Activated naive CD8-positive, alpha-beta T cell treated with anti-CD3 and anti-CD28 coated beads, Interleukin-2, amount 50 U/mL, for 24 hours (primary cell): ENCODE measurements around the gene PAK1IP1.
"Not testable (repeated sequence)": the region's sequence is repeated elsewhere in the genome, so short reads cannot be mapped to it uniquely, and the experiment has no call there.

Experiments used
- ATAC-seq: fragments of 150-1000 bp; cut with Tn5 transposase; one replicate; pipeline ENCODE4 v1.10.0; 2021
- DNase-seq: peaks from one replicate; pipeline ENCODE4 v3.0.0; 2021
- H3K27ac Mint-ChIP-seq: one replicate; pipeline ENCODE4 v1.8.0; 2021; ENCODE audit warnings: mild to moderate bottlenecking, mixed read lengths
- H3K27me3 Mint-ChIP-seq: one replicate; pipeline ENCODE4 v1.8.0; 2021; ENCODE audit warnings: mixed read lengths
- H3K36me3 Mint-ChIP-seq: one replicate; pipeline ENCODE4 v1.8.0; 2021; ENCODE audit warnings: low read depth, mixed read lengths
- H3K4me1 Mint-ChIP-seq: one replicate; pipeline ENCODE4 v1.8.0; 2021; ENCODE audit warnings: mixed read lengths
- H3K4me3 Mint-ChIP-seq: one replicate; pipeline ENCODE4 v1.8.0; 2021; ENCODE audit warnings: mild to moderate bottlenecking, moderate library complexity, mixed read lengths
- H3K9me3 Mint-ChIP-seq: one replicate; pipeline ENCODE4 v1.8.0; 2021; ENCODE audit warnings: mixed read lengths

Gene PAK1IP1

GRCh38 chr6:10743515-10743914 is 48.7 kb downstream of the PAK1IP1 start:
- no peak overlapping the region for H3K4me3 Mint-ChIP-seq
- H3K4me1 Mint-ChIP-seq, result peaks cover 13% of the 10 kb centered on the region
- H3K36me3 Mint-ChIP-seq, result peaks cover 6% of the 10 kb centered on the region
- H3K27ac Mint-ChIP-seq, result no peak overlapping the region
- DNase-seq (no peak), ATAC-seq (no peak)
- H3K9me3 Mint-ChIP-seq, result no peaks in the 10 kb centered on the region
- no peaks in the 10 kb centered on the region for H3K27me3 Mint-ChIP-seq

DNA sequence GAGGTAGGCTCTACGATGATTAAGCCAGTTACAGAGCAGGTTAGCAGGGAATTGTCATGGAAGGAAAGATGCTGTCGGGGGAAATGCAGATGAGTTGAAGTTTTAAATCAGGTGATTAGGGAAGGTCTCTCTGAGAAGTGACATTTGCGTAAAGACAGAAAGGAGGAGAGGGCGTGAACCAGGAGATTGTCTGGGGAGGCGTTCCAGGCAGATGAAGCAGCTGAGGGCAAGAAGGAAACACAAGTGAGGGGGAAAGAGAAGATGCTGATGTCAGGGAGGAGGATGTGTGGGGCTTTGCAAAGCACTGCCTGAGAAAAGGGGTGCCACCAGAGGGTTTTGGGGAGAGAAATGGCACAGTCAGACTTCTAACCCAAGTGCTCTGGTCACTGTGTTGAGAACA is 50.3 kb downstream of the PAK1IP1 start:
- no peak overlapping the region for H3K27ac Mint-ChIP-seq
- no peak for DNase-seq
- no peak for ATAC-seq

DNA sequence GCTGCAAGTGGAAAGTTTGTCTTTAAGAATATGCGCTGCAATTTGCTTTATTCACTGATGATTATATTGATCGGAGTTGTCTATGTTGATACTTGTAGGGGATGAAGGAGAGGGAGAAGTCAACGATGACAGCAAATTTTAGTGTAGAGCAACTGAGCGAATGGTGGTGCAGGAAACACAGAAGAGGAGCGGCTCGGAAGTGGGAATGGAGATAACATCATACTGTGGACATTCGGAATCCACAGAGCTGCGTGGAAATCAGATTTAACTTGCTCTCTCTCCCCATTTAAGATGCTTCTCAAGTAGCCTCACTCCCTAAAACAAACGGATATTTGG is 52.1 kb downstream of the PAK1IP1 start:
- DNase-seq (no peak), ATAC-seq (no peak)
- H3K9me3 Mint-ChIP-seq, result no peaks in the 10 kb centered on the region
- H3K27me3 Mint-ChIP-seq, result no peaks in the 10 kb centered on the region
- H3K4me1 Mint-ChIP-seq, result peaks cover 35% of the 10 kb centered on the region
- H3K4me3 Mint-ChIP-seq, result peak overlapping the region; percentile 83
- peaks cover 19% of the 10 kb centered on the region for H3K36me3 Mint-ChIP-seq
- H3K27ac Mint-ChIP-seq, result peak overlapping the region; percentile 96

More for the DNA sequence above, 50.3 kb downstream of the PAK1IP1 start:
- Mint-ChIP-seq H3K27me3 (no peaks in the 10 kb centered on the region), H3K4me1 (peaks cover 27% of the 10 kb centered on the region), H3K4me3 (no peak overlapping the region), H3K9me3 (no peaks in the 10 kb centered on the region), H3K36me3 (peaks cover 10% of the 10 kb centered on the region)

DNA sequence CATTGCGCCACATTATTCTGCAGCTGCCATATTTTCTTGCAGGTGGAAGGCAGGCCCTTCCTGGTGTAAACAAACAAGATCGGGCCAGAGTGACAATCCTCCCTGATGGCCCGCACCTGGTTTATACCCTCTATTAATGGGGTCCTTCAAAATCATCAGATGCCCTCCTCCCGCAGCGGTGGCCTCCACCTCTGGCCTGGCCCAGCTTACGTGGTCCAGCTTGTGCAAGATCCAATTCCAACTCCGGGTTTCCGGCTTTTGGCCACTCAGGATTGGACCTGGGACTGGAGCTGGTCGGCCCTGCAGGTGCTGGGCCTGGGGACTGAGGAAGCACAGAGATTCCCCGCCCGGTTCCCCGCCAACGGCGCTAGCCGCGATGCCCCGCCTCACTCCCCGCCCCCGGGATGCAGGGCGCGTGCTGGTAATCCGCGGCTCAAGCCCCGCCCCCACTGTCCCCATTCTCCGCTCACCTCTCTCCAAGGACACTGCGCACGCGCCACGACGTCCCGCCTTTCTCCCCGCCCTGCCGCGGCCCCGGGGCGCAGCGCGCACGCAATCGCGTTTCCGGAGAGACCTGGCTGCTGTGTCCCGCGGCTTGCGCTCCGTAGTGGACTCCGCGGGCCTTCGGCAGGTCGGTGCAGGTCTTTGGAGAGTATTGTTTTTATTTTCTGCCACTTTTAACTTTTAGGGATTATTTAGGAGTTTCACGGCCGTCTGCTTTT is 52.6 kb downstream of the PAK1IP1 start, which contains the start of gene TMEM14B:
Gene TMEM14B, plus strand, starts transcription at position 555 of the 722 bp plus-strand sequence. CDS start 1,441 bp downstream, outside the sequence.
- Mint-ChIP-seq H3K9me3 (no peaks in the 10 kb centered on the region), H3K4me1 (peaks cover 35% of the 10 kb centered on the region), H3K36me3 (peaks cover 23% of the 10 kb centered on the region), H3K27me3 (no peaks in the 10 kb centered on the region), H3K27ac (peak within 1 kb of the TSS; percentile 96), H3K4me3 (peak within 1 kb of the TSS; percentile 83)
- ATAC-seq, result peak; percentile 94
- peak; percentile 100 for DNase-seq

GRCh38 chr6:10749734-10750133 is 55.0 kb downstream of the PAK1IP1 start:
- Mint-ChIP-seq H3K27me3 (no peaks in the 10 kb centered on the region), H3K9me3 (no peaks in the 10 kb centered on the region), H3K27ac (no peak overlapping the region), H3K36me3 (peaks cover 34% of the 10 kb centered on the region), H3K4me1 (peaks cover 45% of the 10 kb centered on the region), H3K4me3 (peak overlapping the region; percentile 83)
- ATAC-seq, result no peak
- no peak for DNase-seq

DNA sequence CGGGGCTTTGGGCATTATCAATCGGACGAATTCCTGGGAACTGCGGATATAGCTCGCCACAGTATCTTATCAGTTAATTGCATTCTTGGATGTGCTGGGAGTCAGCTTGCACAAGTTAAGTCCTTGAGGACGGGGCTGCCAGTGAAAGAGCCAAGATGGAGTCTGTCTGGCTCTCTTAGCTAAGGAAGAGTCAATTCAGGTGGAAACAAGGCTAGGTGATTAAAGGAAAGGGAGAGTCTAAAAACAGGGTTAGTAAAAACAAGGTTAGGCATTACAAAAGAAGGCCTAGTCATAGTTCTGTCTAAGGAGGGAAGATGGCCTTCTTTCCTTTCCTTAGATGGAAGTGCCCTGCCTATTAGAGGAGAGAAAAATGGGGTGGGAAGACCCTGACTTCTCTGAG is 55.8 kb downstream of the PAK1IP1 start:
- not testable (repeated sequence) for H3K27ac Mint-ChIP-seq, ATAC-seq, DNase-seq, H3K9me3 Mint-ChIP-seq, H3K27me3 Mint-ChIP-seq, H3K4me3 Mint-ChIP-seq
- peaks cover 52% of the 10 kb centered on the region for H3K4me1 Mint-ChIP-seq
- peaks cover 42% of the 10 kb centered on the region for H3K36me3 Mint-ChIP-seq

GRCh38 chr6:10751757-10752156 is 57.0 kb downstream of the PAK1IP1 start:
- H3K27ac Mint-ChIP-seq, result peak overlapping the region; percentile 63
- H3K27me3 Mint-ChIP-seq, H3K4me3 Mint-ChIP-seq, DNase-seq, H3K9me3 Mint-ChIP-seq, ATAC-seq: not testable (repeated sequence)
- peaks cover 52% of the 10 kb centered on the region for H3K4me1 Mint-ChIP-seq
- H3K36me3 Mint-ChIP-seq, result peaks cover 50% of the 10 kb centered on the region

DNA sequence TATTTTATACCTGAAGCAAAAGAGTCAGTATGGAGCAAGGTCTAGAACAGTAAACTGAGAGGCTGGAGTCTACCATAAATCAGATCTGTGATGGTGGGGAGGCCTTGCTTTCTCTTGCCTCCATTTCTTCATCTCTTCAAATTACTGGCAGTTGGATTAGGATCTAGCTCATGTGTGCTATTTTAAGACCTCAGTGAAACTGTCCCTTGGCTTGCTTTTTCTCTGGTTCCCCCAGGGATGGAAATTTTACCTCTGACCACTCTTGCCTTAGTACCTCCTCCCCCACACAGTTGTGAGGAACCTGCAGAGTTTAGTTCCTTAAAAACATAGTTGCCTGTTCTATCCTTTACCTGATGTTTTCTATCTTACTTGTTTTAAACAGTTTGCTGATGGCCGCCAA is 61.3 kb downstream of the PAK1IP1 start:
- Mint-ChIP-seq H3K4me1 (peaks cover 38% of the 10 kb centered on the region), H3K36me3 (peaks cover 62% of the 10 kb centered on the region), H3K27ac (peak overlapping the region; percentile 10), H3K27me3 (no peaks in the 10 kb centered on the region), H3K9me3 (no peaks in the 10 kb centered on the region), H3K4me3 (no peak overlapping the region)
- no peak for DNase-seq
- ATAC-seq, result no peak
